Measurements from ENCODE around the gene DNAJC13.

Gene DNAJC13

DNA sequence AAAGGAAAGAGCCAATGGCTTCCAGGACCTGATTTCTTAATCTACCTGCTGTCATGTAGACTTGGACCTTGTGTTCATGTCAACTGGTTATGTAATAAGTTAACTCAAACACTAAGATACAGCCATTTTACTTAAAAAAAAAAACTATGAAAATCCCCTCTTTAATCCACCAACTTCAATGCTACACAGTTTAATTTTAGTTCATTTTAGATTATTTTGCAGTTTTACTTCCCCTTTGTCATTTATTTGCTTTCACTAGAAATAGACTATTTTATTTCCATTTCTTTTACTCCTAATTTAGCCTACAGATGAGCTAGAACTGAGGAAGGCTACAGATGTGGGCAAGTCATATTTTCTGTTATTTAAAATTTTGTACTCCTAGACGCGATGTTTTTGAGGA lies 10.7 kb upstream of the DNAJC13 start:
- DNase-seq (ENCODE audit: low read depth): no peak

GRCh38 chr3:132407025-132407424 lies 10.3 kb upstream of the DNAJC13 start:
- DNase-seq (ENCODE audit: low read depth): no peak

DNA sequence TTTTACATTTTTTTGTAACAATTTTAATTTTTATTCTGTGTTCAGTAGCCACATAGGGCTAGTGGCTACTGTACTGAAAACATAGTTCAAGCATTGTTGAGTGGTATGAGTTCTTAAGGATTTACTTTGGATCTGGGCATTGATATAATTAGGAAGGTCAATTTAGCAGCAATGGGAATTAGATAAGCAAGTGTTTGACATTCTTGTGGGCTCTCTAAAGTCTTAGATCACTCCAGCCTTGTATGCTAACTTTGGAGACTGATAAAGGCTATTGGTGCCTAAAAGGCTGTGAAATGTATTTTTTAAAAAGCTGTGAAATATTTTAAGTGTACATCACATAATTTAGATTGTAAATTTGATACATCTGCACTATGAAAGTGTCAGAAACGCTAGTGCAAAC lies 2.5 kb upstream of the DNAJC13 start:
- DNase-seq (ENCODE audit: low read depth): no peak

- no peak for DNase-seq (ENCODE audit: low read depth)
Observed at GRCh38 chr3:132416161-132416560, 1.1 kb upstream of the DNAJC13 start.

GRCh38 chr3:132417695-132418411 lies 551 bp downstream of the DNAJC13 start:
- DNase-seq (ENCODE audit: low read depth): peak; percentile 26

DNA sequence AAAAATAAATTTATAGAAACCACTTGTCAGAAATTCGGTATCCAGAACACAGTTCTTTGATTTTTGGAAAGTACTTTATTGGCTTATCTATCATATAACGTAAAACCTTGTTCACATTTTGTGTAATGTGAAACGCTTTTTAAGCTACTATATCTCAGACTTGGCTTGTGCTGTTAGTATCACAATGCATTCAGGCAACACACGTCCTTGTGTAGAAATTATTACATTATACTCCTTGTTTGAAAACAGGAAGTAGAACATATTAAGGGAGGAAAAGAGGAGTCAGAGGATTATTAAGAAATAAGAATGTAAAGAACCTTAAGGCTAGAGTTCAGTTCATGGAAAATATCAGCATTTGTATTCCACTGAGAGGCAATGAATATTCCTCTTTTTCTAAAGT lies 1.6 kb downstream of the DNAJC13 start:
- no peak for DNase-seq (ENCODE audit: low read depth)

GRCh38 chr3:132421832-132422231 lies 4.5 kb downstream of the DNAJC13 start:
- no peak for DNase-seq (ENCODE audit: low read depth)

GRCh38 chr3:132422531-132422930 lies 5.2 kb downstream of the DNAJC13 start:
- DNase-seq (ENCODE audit: low read depth): no peak

GRCh38 chr3:132432639-132433038 lies 15.3 kb downstream of the DNAJC13 start:
- DNase-seq (ENCODE audit: low read depth): no peak

DNA sequence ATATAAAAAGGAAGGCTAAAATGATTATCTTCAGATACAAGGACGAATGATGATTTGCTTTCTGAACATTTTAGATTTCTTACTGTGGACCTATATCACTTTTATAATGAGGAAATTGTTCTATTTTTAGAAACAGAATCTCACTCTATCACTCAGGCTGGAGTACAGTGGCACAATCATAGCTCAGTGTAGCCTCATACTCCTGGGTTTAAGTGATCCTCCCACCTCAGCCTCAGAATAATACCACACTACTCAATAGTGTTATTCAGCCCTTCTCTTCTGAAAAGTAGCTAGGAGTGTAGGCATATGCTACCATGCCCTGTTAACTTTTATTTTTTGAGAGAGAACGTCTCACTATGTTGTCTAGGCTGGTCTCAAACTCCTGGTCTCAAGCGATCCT lies 15.8 kb downstream of the DNAJC13 start:
- DNase-seq (ENCODE audit: low read depth): no peak

GRCh38 chr3:132435224-132435910 lies 18.1 kb downstream of the DNAJC13 start:
- DNase-seq (ENCODE audit: low read depth): no peak

- DNase-seq (ENCODE audit: low read depth): no peak
Observed at GRCh38 chr3:132435911-132436425, 18.7 kb downstream of the DNAJC13 start.

DNA sequence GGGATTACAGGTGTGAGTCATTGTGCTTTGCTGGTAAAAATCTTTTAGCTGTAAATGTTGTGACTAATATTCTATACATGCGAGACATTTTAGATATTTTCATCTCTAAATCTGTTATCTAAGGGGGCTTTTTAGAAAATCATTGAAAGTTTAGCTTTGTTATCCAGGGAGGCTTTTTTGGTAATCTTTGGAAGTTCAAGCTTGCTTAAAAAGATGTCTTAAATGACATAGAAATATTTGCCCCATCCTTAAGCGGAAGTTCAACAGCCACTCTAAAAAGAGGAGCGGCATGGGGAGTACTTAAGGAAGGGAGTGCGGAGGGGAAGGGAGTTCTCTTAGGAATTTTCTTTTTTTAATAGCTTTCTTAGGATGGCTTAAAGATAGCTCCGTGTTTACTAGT lies 26.1 kb downstream of the DNAJC13 start:
- DNase-seq (ENCODE audit: low read depth): no peak

GRCh38 chr3:132444383-132444782 lies 27.1 kb downstream of the DNAJC13 start:
- DNase-seq (ENCODE audit: low read depth): no peak

GRCh38 chr3:132445817-132446216 lies 28.5 kb downstream of the DNAJC13 start:
- no peak for DNase-seq (ENCODE audit: low read depth)

- DNase-seq (ENCODE audit: low read depth): no peak
Observed at GRCh38 chr3:132448216-132448961, 31.1 kb downstream of the DNAJC13 start.

GRCh38 chr3:132456136-132456535 lies 38.8 kb downstream of the DNAJC13 start:
- DNase-seq (ENCODE audit: low read depth): no peak

DNA sequence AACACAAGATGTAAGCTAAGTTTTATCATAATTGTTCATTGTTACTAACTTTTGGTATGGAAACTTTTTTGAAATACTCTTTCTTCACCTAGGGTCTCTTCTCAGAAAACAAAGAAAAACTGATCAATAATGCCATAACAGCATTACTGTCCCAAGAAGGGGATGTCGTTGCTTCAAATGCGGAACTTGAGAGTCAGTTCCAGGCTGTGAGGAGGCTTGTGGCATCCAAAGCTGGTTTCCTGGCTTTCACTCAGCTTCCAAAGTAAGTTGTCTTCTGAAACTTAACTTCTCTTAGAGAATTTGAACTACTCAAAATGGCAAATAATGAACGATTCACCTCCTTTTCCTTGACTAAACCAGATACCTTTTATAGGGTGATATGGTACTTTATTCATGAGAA lies 39.3 kb downstream of the DNAJC13 start:
- no peak for DNase-seq (ENCODE audit: low read depth)

- no peak for DNase-seq (ENCODE audit: low read depth)
Observed at GRCh38 chr3:132457286-132457685, 40.0 kb downstream of the DNAJC13 start.

GRCh38 chr3:132459551-132459950 lies 42.2 kb downstream of the DNAJC13 start:
- no peak for DNase-seq (ENCODE audit: low read depth)

DNA sequence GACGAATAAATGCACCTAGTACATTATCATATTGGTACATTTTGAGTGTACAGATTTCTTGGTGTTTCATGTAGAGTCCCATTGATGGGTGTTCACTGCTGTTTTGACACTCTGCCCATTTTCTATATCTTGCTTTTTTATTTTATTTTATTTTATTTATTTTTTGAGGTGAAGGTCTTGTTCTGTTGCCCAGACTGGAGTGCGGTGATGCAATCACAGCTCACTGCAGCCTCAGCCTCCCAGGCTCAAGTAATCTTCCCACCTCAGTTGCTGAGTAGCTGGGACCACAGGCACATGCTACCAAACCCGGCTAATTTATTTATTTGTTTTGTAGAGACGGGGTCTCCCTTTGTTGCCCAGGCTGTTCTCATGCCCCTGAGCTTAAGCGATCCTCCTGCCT lies 44.2 kb downstream of the DNAJC13 start:
- DNase-seq (ENCODE audit: low read depth): no peak

DNA sequence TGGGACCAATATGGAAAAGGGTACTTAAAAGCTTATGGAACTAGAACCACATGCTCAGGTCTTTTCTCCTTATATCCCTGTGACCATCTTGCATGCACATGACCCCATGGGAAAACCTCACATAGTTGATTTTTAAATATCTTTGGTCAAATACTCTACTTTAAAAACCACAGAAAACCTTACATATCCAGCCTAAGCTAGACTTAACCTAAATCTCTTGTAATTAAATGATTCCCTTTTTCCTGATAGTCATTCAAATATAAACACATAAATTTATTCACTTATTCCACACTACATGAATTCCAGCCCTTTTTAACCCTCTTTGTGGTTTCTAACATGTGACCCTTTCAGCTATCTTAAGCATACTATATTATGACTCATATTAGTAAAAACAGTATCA lies 46.8 kb downstream of the DNAJC13 start:
- DNase-seq (ENCODE audit: low read depth): no peak

DNA sequence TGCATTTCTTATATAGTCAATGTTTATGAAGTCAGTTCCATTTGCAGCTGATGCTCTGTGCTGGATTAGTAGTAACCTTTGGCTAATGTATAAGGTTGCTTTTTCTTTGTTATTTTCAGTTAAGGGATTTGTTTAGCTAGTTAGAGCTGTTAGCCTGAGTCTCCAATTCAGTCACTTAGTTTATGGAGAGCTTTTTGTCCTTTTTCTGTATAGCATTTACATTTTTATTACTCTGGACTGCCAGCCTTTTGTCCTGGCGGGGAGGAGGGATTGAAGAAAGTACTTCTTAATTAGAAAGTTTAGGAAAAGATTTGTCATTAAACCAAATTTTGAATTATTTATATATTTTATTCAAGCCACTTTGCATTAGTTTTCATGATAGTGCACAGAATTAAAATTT lies 52.0 kb downstream of the DNAJC13 start:
- no peak for DNase-seq (ENCODE audit: low read depth)
